CD4-positive, alpha-beta T cell treated with Interferon alpha-2 for 1 hour (primary cell): Measurements from ENCODE around the gene REELD1.

ENCODE experiments used
- DNase-seq, 2 donors: peaks; one replicate each; pipeline ENCODE4 v3.0.0-alpha.2; 2020 to 2022

Gene REELD1

GRCh38 chr4:146271466-146271865, 57.1 kb downstream of the REELD1 start:
- no peak for DNase-seq

DNA sequence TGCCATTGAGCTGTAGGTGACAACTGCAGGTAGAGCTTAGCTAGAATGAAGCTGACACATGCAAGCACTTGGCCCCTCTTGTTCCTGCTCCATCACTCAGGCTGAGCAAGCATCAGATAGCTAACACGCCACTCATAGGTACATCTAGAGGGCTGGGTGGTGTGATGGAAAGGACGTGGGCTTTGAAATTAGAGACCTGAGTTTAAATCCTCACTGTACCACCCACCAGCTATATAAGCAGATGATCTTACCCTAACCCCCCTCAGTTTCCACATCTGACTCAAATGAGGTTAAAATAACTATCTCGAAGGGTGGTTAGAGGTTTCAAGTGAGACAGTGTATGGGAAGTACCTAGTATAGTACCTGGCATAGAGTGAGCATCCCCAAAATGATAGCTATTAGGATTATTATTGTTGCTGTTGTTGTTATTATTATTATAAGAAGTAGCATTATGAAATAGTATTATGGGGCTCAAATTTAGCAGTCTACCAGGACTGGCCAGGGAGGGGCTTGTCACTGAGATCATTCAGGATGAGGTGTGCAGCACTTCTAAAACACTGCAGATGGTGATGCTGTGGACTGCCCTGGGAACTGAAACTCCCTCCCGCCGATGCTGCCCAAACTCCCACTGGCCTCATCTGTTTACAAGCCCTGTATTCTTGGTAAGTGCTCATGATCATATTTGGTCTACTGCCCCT, 59.0 kb downstream of the REELD1 start:
- DNase-seq, result no peak

- no peak for DNase-seq
Observed at GRCh38 chr4:146274774-146275173, 60.4 kb downstream of the REELD1 start.

- DNase-seq, result no peak
Observed at GRCh38 chr4:146275370-146275769, 61.0 kb downstream of the REELD1 start.

DNA sequence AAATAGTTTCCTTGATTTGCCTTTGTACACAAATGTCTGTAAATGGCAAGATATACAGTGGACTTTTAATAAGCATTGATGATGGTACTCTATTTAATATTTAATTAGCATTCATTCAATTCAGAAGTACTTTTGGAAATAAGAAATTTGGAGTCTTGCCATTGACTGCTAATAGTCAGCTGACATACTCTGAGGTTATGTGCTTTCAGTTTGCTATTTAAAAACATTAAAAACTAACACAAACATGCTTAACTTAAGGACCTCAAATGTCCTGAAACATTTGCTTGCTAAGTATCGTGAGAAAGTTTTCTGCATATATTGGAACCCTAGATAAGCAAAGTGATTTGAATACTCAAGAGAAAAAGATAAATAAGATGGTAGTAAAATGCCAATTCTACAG, 64.6 kb downstream of the REELD1 start:
- DNase-seq, result no peak
